ENCODE data around the gene PGLYRP2.

The PGLYRP2 gene

DNA sequence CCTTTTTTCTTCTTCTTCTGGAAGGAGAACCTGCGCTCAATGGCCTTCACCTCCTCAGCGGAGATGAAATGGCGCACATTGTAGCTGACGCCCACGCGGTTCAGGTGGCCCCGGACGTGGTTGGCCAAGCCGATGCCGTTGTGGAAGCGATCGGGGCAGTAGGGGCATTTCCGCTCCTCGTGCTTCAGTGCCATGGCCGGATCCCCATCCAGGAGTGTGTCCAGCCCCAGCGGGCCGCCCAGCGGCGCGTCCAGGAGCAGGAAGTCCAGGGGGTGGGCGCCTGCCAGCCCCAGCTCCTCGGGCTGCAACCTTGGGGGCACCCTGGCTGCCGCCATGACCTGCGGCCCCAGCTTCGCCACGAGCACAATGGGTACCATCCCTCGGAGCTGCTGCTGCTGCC, 40.7 kb downstream of the PGLYRP2 start:
- DNase-seq, result no peak

DNA sequence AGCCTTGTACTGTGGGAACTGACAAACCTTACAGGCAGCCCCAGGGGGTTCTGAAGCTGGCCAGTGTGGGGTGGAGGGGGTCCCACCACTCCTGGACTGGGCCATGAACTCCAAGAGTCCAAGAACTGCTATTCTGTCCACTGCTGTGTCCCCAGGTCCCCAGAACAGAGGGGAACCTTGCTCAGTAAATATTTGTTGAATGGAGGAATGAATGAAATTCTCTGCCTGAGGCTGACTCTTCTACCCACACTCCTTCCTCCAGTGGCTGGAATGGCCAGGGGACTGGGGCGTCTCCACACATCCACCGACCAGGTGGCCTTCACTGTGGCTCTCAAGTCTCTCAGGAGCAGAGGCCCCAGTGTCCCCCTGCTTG, 41.2 kb downstream of the PGLYRP2 start:
- no peak for DNase-seq

DNA sequence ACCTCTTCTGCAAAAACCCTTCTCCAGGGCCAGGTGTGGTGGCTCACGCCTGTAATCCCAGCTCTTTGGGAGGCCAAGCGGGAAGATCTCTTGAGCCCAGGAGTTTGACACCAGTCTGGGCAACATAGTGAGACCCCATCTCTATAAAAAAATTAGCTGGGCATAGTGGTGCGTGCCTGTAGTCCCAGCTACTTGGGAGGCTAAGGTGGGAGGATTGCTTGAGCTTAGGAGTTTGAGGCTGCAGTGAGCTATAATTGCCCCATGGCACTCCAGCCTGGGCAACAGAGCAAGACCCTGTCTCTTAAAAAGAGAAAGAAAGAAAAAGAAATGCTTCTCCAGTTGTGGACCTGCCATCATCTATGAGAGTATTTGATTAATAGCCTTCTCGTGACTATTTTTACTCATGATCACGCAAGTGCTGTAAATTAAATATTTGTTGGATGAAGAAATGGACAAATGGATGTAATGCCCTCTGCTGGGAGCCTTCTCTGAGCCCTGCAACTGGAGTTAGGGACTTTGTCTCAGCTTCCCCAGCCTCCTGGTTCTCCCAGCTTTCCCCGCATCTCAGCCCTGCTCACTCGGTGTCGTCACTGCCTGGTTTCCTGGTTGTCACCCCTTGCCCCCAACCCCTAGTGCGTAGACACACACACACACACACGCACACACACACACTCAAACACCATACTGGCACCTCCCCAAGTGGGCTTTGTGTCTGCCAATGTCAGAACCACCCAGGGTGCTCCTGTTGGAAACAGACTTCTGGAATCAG, 41.8 kb downstream of the PGLYRP2 start:
- no peak for DNase-seq

DNA sequence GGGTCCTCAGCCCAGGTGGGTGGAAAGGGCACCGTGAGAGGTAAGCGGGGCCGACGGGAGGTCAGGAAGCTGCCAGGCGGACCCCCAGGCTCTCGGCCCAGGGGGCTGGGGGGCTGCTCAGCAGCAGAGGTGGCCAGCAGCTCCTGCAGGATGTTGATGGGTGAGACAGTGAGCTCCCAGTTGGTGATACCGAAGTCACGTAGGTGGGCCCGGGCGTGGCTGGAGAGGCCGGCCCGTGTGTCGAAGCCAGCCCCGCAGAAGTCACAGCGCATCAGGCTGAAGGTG, 42.5 kb downstream of the PGLYRP2 start:
- no peak for DNase-seq

DNA sequence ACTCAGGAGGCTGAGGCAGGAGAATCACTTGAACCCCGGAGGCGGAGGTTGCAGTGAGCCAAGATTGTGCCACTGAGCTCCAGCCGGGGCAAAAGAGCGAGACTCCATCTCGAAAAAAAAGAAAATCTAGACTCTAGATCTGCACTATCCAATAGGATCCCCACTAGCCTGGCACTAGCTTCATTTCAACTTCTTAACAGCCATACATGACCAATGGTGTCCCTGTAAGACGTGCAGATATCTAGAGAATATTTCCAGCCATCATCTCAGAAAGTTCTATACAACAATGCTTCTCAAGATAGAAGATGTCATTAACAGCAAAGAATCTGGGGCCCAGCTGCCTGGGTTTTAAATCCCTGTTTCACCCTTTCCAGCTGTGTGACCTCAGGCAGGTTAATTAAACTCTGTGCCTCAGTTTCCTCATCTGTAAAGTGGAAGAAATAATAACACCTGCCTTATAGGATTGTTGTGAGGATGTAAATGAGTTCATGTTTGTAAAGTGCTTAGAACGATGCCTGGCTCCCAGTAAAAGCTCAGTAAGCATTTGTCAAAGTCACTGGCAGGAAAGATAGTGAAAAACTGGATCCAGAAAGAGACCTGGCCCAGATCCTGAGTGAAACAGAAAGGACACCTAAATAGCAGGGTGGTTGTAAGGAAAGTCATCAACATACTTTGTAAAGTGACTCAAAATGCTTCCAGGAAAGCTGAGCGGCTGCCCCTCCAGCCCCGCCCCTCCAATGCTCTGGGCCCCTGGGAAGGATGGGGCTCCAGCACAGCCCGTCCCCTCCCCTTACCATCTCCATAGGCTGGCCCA, 43.1 kb downstream of the PGLYRP2 start:
- no peak for DNase-seq

DNA sequence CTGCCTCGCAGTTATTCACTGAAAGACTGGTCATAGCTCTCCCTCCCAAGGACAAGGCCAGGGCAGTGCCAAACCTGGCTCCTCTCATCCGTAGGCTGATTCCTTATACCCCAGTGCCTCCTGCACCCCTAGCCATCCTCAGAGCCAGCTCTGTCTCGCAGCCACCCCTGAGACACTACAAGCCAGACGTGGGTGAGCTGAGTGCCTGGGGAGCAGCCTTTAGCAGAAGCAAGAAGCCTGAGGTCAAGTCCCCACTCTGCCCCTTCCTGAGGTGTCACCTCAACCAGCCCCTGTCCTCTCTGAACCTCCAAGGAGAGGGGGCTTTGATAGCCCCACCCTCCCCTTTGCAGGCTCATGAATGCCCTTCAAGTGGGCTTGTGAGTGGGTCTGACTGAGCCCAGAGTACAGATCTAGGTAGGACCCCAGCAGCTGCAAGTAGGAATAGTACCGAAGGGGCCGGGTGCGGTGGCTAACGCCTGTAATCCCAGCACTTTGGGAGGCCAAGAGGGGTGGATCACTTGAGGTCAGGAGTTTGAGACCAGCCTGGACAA, 45.7 kb downstream of the PGLYRP2 start:
- DNase-seq, result no peak

DNA sequence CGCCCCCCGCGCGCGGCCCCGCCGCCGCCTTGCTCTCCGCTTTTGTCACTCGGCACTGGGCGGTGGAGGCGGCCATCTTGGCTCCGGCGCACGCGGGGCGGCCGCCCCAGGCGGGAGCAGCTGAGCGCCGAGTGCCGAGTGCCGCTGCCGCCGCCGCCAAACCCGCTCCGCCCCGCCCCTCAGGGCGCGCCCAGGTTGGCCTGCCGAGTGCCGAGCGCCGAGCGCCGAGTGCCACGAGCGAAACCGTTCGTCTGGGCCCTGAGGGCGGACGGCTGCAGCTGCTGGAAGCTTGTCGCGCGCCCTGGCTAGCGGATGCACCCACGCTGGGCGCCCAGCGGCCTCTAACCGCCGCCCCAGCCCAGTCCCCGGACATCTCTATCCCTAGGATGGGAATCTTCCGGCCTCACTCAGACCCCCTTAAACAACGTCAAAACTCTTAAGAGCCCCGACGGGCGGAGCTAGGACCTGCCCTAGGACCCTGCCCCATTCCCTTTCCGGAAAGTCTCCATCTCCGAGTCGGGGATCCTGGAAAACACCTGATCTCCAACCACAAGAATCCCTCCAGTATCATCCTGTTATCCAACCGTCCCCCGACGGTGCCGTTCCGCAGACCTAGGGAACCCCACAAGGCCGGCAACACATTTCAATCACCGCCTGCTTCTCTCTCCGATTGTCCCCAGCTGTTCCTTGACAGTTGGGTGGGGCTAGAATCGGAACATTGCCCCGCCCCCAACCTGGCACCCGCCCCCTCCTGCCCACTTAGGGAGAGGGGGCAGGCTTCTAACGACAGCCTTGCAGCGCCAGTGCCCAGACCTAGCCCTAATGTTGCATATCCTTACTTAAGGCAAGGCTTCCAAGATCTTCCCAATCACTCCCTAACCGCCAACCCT, 46.4 kb downstream of the PGLYRP2 start:
- DNase-seq, result peak; percentile 74 to 93 (median 79)

DNA sequence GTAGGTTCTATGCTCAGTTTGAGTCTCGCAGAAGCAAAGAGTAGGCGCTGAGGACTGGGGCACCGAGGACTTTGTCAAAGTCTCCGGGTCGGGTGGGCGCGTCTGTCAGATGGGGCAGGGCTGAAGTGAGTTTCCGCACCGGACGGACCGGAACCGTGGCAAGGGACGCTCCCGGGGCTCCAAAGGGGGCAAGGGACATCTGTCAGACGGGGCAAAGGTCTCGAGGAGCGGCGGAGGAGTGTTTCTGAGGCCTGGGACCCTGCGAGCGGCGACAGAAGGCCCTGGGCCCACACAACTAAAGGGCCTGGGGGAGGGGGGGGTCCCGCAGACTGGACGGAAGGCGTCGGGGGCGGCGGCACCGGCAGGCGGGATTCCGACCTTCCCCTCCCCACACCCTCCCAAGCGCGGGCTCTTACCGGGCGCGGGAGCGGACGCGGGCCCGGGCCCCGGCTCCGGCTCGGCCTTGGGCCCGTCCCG, 47.2 kb downstream of the PGLYRP2 start:
- no peak for DNase-seq

DNA sequence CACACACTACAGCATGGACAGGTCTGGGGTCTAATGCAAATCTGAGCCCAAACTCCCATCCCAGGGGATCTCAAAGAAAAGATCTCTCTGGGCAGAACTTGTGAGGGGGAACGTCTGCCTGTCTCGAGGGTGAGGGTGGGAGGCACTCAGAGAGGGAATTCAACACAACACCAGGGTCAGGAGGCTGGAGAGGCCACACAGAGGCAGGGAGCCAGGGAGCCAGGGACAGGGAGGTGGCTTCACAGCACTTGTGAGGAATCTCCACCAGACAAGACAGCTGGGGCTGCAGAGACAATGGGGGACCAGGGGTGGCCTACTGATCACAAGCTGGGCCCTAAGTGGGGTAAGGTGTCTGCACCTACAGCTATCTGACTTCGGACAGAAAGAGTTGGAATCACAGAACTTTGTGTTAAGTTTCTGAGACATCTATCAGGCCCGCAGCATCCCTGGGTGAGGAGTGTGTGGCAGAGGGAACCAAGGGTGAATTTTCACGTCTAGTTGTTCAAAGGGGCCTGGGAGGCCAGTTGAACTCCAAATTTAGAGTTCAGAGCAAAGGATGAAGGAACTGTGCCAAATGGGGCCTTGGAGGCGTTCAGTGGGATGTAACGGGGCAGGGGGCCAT, 47.8 kb downstream of the PGLYRP2 start:
- no peak for DNase-seq

DNA sequence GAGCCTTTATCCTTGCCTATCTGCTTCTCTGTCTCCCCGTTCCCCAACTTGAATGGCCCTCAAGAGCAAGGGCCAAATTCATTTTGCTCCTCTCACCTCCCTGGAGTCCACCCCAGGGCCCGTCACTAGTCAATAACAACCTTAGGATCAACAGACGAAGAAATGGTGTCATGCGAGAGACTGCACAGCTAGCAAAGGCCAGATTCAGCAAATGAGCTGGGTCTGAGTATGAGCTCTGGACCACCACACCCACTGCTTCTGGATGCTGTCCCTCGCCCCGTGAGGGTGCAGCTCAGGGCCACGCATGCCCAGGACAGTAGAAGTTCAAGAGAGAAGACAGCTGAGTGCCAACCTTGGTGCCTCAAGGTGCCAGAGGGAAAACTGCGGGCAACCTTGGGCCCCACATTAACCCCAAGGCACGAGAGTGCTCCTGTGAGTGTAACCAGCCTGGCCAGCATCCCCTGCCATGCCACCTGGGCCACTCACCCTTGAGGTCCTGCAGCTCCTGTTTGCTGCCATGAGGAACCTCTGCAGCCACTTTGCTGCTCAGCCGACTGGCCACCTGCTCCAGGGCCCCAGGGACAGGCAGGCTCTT, 48.7 kb downstream of the PGLYRP2 start:
- DNase-seq, result no peak

DNA sequence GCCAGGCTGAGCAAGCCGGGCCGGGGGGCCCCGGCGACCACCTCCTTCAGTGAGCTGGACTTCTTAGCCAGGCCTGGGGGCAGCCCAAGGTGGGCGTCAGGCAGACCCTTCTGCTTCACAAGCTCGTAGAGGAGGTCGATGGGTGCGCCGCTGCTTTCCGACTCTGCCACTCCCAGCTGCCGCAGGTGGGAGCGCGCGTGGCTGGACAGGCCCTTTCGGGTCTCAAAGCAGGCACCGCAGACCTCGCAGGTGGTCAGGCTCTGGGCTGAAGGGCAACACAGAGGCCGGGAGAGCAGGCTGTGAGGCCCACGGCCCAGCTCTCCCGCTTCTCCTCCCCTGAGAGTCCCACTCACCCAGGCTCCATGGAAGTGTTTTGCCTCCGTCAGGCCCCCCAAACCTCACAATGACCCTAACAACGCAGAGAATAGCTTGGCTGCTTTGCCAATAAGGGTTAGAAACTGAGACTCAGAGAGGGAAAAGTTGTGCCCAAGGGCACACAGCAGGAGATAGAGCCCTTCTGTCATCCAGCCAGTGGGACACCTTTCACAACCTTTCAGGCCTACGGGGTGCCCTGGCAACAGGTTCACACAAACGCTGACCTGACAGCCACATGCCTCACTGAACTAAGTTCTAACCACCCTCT, 49.4 kb downstream of the PGLYRP2 start:
- no peak for DNase-seq

DNA sequence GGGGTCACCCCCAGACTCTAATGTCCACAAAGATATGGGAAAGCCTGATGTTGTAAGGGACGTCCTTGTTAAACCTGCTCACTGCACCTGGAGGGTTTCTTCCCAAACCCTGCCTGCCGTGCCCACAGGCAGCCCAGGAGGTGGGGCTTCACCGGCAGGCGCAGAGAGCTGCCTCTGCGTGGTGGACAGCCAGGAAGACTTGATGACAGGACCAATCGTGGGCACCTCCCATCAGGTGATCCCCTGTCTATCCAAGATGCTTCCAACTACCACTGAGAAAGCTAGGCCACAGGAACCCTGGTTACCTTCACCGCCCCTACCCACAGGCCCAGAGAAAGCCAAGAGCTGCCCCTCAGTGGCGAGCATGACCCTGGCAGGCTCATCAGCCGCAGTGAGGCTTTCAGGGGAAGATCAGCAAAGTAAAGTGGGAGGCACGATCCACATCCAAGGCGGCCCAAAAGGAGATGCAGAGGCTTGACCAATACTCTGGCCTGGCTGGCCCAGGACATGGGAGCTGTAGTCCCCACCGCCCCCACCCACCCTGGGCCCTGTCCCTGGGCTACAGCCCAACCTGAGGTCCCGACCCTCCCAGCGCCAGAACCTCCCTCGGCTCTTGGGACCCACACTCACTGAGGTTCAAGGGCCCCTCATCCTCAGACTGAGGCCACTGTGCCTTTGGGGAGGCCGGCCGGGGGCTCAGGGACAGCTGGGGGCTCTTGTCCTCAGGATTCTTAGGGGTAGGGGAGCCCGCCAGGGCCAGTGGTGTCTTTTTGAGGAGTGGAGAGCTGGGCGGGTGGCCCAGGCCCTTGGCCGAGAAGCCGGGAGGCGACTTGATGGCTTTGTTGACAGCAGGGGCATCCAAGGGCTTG, 50.1 kb downstream of the PGLYRP2 start:
- DNase-seq, result no peak

DNA sequence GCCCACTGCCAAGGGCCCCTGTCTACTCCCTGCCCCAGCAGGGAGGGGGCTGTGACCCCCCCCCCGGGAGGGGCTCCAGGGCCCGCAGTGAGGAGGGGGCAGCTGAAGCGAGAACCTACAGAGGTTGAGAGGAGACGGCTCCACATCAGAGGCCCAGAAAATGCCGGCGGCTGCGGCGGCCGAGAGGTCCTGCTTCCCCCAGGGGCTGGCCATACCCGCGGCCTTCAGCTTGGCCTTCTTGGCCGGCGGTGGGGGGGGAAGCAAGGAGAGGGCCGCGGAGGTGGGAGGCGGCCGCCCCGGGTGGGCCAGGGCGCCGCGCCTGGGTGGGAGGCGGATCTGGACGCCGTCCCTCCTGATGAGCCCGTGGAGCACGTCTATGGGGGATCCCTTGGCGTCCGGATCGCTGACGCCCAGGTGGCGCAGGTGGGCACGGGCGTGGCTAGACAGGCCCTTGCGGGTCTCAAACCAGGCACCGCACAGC, 51.3 kb downstream of the PGLYRP2 start:
- no peak for DNase-seq

DNA sequence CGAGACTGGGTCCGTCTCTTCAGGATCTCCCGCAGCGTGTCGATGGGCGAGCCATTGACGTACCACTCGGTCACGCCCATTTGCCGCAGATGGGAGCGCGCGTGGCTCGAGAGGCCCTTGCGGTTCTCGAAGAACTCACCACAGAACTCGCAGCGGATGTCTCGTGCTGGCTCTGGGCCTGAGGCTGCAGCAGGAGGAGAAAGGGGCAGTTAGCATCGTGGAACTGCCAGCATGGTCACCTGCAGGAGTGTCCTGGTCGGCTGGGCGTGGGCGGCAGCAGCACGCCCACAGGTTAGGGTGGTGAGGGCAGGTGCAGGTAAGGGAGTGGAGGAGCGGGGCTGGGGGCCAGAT, 52.0 kb downstream of the PGLYRP2 start:
- no peak for DNase-seq

DNA sequence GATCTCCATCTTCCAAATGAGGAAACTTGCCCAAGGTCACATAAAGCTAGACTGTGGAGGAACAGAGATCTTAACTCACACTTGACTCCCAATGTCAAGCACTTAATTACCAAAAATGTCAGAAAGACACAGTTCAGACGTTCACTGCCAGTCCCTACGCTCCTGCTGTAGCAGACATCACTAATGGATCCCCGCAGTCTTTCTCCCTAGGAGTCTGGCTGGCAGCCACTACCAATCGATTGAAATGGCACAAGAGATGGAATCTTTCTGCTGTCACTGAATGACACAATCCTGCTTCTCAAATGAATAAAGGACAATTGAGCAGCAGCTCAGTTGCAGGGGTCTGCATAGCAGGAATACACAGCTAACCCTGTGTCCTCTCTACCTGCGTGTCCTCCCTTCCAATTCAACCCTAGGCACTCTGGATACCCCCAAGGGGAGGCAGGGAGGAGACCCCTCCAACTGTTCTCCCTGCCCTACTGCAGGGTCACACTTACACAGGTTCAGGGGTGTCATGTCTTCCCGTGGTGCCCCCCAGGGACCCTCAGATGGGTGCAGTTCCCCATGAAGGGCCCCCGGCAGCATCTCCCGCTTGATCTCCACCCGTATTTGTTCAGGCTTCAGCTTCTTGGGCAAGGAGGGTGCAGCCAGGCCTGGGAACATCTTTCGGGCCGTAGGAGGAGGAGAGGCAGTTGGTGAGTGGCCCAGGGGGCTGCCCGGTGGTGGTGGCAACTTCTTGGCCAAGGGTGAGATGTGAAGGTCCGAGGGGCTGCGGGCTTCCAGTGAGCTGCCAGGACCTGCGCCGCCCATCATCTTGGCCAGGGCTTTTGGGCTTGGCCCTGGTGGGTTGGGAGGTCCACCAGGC, 52.6 kb downstream of the PGLYRP2 start:
- no peak for DNase-seq

DNA sequence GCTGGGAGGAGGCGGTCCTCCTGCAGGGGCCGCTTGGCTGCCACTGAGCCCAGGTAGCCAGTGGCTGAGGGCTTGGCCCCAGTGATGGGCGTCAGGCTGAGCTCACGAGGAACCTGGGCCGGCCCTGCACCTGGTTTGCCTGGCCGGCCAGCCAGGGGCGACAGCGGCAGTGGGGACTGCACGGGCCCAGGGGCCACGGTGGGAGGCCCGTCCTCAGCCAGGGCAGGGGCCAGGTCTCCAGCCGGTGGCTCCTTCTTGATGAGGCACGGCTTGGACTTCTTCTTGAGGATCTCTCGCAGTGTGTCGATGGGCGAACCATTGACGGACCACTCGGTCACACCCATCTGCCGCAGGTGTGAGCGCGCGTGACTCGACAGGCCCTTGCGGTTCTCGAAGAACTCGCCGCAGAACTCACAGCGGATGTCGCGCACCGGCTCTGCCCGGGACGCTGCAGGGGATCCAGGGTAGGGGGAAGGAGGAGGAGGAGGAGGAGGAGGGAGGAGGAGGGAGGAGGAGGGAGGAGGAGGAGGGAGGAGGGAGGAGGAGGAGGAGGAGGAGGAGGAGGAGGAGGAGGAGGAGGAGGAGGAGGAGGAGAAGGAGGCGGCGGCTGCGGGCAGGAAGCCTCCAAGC, 53.9 kb downstream of the PGLYRP2 start:
- DNase-seq, result no peak

DNA sequence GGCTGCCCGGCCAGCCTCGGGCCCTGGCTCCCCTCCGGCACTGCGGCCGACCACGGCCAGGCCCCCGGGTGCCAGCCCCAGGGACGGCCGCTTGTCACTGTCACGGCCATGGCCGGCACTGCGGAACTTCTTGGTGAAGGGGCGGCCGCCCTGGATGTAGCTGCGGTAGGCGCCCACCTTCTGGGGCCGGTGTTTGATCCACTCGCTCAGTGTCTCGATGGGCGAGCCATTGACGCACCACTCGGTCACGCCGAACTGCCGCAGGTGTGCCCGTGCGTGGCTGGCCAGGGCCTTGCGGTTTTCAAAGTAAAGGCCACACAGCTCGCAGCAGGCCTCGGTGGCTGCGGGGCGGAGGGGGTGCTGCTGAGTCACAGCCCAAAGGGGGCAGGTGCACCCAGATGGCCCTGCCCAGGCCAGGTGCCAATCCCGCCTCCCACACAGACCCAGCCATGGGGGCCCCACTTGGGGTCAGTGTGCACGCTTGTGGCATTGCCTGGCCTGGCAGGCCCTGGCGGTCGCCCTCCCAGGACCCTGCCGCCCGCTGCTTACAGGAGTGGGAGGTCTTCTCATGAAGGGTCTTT, 54.5 kb downstream of the PGLYRP2 start:
- no peak for DNase-seq

DNA sequence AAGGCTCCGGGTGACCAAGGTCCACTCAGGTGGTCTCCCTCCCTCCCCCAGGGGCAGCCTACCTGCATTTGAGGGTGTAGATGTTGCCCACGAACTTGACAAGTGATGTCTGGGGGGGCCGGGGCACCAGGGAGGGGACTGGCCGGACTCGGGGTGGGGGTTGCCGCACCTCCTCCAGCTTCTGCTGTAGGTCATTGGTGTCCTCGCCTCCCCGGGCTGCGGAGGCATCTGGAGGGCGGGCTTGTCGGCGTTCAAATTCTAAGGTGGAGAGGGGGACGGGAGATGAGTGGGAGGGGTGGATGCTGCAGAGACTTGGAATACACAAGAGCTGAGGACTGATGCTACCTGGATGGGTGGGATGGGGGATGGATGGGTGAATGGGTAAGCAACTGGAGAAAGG, 55.2 kb downstream of the PGLYRP2 start:
- DNase-seq, result no peak

DNA sequence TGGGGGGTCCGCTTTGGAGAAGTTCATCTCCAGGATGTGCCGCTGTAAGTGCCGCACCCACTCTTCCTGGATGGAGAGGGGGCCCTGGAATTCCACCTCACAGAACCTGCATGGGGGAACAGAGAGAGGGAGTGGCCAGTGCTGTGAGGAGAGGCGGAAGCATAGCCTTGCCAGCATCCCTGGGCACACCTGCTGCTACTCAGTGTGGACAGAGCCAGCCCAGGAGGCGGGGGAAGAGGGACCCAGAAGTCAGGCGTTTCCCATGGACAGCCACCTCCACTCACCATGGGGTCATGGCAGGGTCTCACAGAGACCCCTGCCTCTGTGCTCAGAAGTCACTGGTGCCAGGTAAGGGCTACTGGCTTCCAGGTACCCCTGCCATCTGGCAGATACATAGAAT, 56.2 kb downstream of the PGLYRP2 start:
- no peak for DNase-seq
